A549 (cell line): ENCODE measurements around the gene LTBP4. TPM values are rescaled to one million over a fixed set of nuclear protein-coding genes. Genes with fewer than 3 reads are reported as not detected.

Experiments
- ATAC-seq, 2 experiments: fragments of 200-7000 bp in 1 of 2; fragments of >200 bp in 1 of 2; cut with Nextera tagmentation in 1 of 2; cut with Tn5 transposase in 1 of 2; 3 replicates each; pipeline versions ENCODE4 v1.8.0 to v1.9.1; 2018 to 2020; ENCODE audit warnings: mild to moderate bottlenecking in 1 of 2, moderate library complexity in 1 of 2
- CTCF ChIA-PET: fragments of 300-600 bp; sonication (Branson Sonifier 250); formaldehyde crosslinking; extraction: SDS; loops from one replicate; lab custom pipeline; 2021; ENCODE audit warnings: antibody characterized with exemption, inconsistent platforms; lab: Yijun Ruan, JAX
- POLR2A ChIA-PET: fragments of 350-600 bp; formaldehyde crosslinking; extraction: SDS; loops from one replicate; lab custom pipeline; 2021; ENCODE audit warnings: antibody characterized with exemption, inconsistent platforms; lab: Yijun Ruan, JAX
- DNase-seq, 2 experiments: peaks; one replicate each; pipeline versions ENCODE4 v3.0.0 to v3.0.0-alpha.2; 2011 to 2016; ENCODE audit warnings: low read depth in 1 of 2, low spot score in 1 of 2
- FAIRE-seq: peaks from 2 replicates; lab custom pipeline; 2011; peaks lifted over from hg19 to GRCh38; lab: Jason Lieb, UNC
- H3K27ac ChIP-seq, 2 experiments: fragments of >200 bp; sonication (Bioruptor Twin); formaldehyde crosslinking; 3 replicates each; pipeline ENCODE4 v1.5.1; 2016 to 2017
- H3K4me1 ChIP-seq: fragments of >200 bp; sonication (Bioruptor Twin); formaldehyde crosslinking; 3 replicates; pipeline ENCODE4 v1.6.1; 2016
- H3K4me2 ChIP-seq: fragments of >200 bp; sonication (Bioruptor Twin); formaldehyde crosslinking; 3 replicates; pipeline ENCODE4 v1.6.1; 2016
- H3K4me3 ChIP-seq: fragments of >200 bp; sonication (Bioruptor Twin); formaldehyde crosslinking; 3 replicates; pipeline ENCODE4 v1.5.1; 2016
- H3K9me3 ChIP-seq: fragments of >200 bp; sonication (Bioruptor Twin); formaldehyde crosslinking; 3 replicates; pipeline ENCODE4 v1.6.1; 2016
- CBX8 ChIP-seq: fragments of 200-600 bp; sonication (generic); IDR thresholded peaks from 2 replicates; pipeline ENCODE4 v1.6.1; 2016
- CHD2 ChIP-seq: fragments of 150-350 bp; IDR thresholded peaks from 2 replicates; pipeline ENCODE4 v1.6.1; 2014; ENCODE audit warnings: low read length; ENCODE audit not compliant: partially characterized antibody
- CHD4 ChIP-seq: fragments of 200-600 bp; sonication (generic); IDR thresholded peaks from 2 replicates; pipeline ENCODE4 v1.6.1; 2016; ENCODE audit warnings: antibody characterized with exemption, mild to moderate bottlenecking, borderline replicate concordance
- EHMT2 ChIP-seq: fragments of 200-600 bp; sonication (generic); IDR thresholded peaks from 2 replicates; pipeline ENCODE4 v1.6.1; 2016; ENCODE audit warnings: antibody characterized with exemption, low read depth, mild to moderate bottlenecking, moderate library complexity
- ESRRA ChIP-seq: fragments of 150-350 bp; IDR thresholded peaks from 2 replicates; pipeline ENCODE4 v1.6.1; 2014; ENCODE audit warnings: mild to moderate bottlenecking, low read length, borderline replicate concordance
- FOSB ChIP-seq: fragments of 250-450 bp; sonication (Bioruptor Pico); IDR thresholded peaks from 2 replicates; pipeline ENCODE4 v1.5.0; 2020; ENCODE audit warnings: mild to moderate bottlenecking, moderate library complexity
- FOXS1 ChIP-seq: fragments of 250-450 bp; sonication (Bioruptor Pico); IDR thresholded peaks from 2 replicates; pipeline ENCODE4 v1.5.0; 2020; ENCODE audit warnings: mild to moderate bottlenecking, moderate library complexity
- HOXB5 ChIP-seq: fragments of 250-450 bp; sonication (Bioruptor Pico); IDR thresholded peaks from 2 replicates; pipeline ENCODE4 v1.5.0; 2020; ENCODE audit warnings: mild to moderate bottlenecking, moderate library complexity
- JUNB ChIP-seq: fragments of >200 bp; sonication (Bioruptor Twin); formaldehyde crosslinking; IDR thresholded peaks from 2 replicates; pipeline ENCODE4 v1.6.1; 2016
- MAFK ChIP-seq: fragments of 450-650 bp; IDR thresholded peaks from 2 replicates; pipeline ENCODE4 v1.6.1; 2014; ENCODE audit not compliant: partially characterized antibody
- NR3C1 ChIP-seq: fragments of >200 bp; sonication (Bioruptor Twin); formaldehyde crosslinking; IDR thresholded peaks from 3 replicates; pipeline ENCODE4 v1.6.1; 2017
- POLR2A ChIP-seq: IDR thresholded peaks from 2 replicates; pipeline ENCODE4 v1.6.1; 2012; ENCODE audit warnings: mild to moderate bottlenecking, low read length
- RARB ChIP-seq: fragments of 250-450 bp; sonication (Bioruptor Pico); IDR thresholded peaks from 2 replicates; pipeline ENCODE4 v1.8.0; 2021; ENCODE audit warnings: mild to moderate bottlenecking, moderate library complexity
- RNF2 ChIP-seq: fragments of 200-600 bp; sonication (generic); IDR thresholded peaks from 2 replicates; pipeline ENCODE4 v1.6.1; 2016; ENCODE audit warnings: low read depth, mild to moderate bottlenecking, antibody characterized with exemption, moderate library complexity, borderline replicate concordance
- SMC3 ChIP-seq: fragments of >200 bp; sonication (Bioruptor Twin); formaldehyde crosslinking; IDR thresholded peaks from 3 replicates; pipeline ENCODE4 v1.6.1; 2018; ENCODE audit warnings: inconsistent platforms
- TP53 ChIP-seq: fragments of 250-450 bp; sonication (Bioruptor Pico); IDR thresholded peaks from 2 replicates; pipeline ENCODE4 v1.5.0; 2021; ENCODE audit warnings: mild to moderate bottlenecking, moderate library complexity
- ZSCAN20 ChIP-seq: fragments of 250-450 bp; sonication (Bioruptor Pico); IDR thresholded peaks from 2 replicates; pipeline ENCODE4 v1.8.0; 2022; ENCODE audit warnings: mild to moderate bottlenecking, moderate library complexity
- WGBS: methylation state at CpG from one replicate; pipeline ENCODE4 v1.1.6; 2017; ENCODE audit errors: missing lambda C conversion rate; 5-methylcytosine and 5-hydroxymethylcytosine counted together
- polyA plus RNA-seq, 4 experiments: library from polyadenylated mRNA; depleted of rRNA in 3 of 4; stranded (reverse); fragments of >200 nt; fragmentation: RNase III in 1 of 4; extraction: RNeasy Plus Mini Kit Qiagen cat#74134 plus additional on column Dnase treatment in 1 of 4; gene quantifications; 2 replicates in 3 of 4; 3 replicates in 1 of 4; pipeline ENCODE4 v1.2.3, GENCODE V29; 2011 to 2017
- TF ChIP-seq, protein P1 (sequence below): fragments of >200 bp; sonication (Bioruptor Twin); formaldehyde crosslinking; IDR thresholded peaks from 3 replicates; pipeline ENCODE4 v1.6.1; 2016
- TF ChIP-seq, protein P2 (sequence below): fragments of >200 bp; sonication (Bioruptor Twin); formaldehyde crosslinking; IDR thresholded peaks from 3 replicates; pipeline ENCODE4 v1.5.1; 2016
- TF ChIP-seq, protein P3 (sequence below): fragments of 150-350 bp; IDR thresholded peaks from 2 replicates; pipeline ENCODE4 v1.6.1; 2014; ENCODE audit warnings: low read depth, mild to moderate bottlenecking, low read length
- TF ChIP-seq, protein P4 (sequence below): fragments of >200 bp; sonication (Bioruptor Twin); formaldehyde crosslinking; IDR thresholded peaks from 2 replicates; pipeline ENCODE4 v1.6.1; 2016
- TF ChIP-seq, protein P5 (sequence below): IDR thresholded peaks from 2 replicates; pipeline ENCODE4 v1.6.1; 2012

Gene LTBP4
- polyA plus RNA-seq, 2 of the 4 experiments (the other 2 are of a cell fraction): 23.1 to 43.2 TPM

DNA sequence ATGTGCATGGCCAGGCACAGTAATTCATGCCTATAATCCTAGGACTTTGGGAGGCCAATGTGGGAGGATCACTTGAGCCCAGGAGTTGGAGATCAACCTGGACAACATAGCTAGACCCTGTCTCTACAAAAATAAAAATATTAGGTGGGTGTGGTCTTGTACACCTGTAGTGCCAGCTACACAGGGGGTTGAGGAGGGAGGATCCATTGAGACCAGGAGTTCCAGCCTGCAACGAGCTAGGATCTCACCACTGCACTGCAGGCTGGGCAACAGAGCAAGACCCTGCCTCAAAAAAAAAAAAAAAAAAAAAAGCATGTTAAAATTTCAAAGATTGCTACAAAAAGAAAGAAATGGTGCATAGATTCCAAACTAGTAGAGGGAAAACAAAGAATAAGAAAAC, 37.2 kb downstream of the LTBP4 start (continued):
- TF ChIP-seq, protein P1, sequence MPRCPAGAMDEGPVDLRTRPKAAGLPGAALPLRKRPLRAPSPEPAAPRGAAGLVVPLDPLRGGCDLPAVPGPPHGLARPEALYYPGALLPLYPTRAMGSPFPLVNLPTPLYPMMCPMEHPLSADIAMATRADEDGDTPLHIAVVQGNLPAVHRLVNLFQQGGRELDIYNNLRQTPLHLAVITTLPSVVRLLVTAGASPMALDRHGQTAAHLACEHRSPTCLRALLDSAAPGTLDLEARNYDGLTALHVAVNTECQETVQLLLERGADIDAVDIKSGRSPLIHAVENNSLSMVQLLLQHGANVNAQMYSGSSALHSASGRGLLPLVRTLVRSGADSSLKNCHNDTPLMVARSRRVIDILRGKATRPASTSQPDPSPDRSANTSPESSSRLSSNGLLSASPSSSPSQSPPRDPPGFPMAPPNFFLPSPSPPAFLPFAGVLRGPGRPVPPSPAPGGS: no peak

DNA sequence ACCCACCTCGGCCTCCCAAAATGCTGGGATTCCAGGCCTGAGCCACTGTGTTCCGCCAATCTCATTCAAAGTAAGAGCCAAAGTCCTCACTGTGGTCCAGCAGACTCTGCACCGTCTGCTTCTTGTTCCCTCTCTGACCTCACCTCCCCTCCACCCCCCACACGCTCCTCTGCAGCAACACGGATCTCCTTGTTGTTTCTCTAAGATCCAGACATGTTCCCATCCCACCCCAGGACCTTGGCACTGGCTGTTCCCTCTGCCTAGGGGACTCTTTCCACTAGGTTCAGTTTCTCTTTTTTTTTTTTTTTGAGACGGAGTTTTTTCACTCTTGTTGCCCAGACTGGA, 38.4 kb downstream of the LTBP4 start:
- CTCF ChIA-PET: interaction anchor here (0.7 to 14.9 kb wide), 6 partner anchors 14 to 83 kb away, joined by 3 to 423 read pairs (median 10); partner anchors contain the start of gene LTBP4
- POLR2A ChIA-PET: no interaction called here

DNA sequence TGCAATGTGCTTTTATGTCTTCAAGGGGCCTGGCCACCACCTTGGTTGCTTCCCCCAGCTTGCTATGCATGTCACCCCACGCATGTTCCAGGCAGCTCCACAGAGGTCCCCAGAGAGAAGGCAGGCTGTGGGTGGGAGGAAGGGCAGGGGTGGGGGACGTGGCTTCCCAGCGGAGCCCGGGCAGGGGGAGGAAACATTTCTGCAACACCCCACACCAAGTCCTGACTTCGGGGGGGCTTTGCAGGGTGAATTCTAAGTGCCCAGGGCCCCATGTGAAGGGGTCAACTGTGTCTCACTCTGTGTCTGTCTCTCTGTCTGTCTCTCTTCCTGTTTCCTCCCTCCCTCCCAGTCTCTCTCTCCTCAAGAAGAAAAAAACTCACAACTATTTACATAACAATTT, 39.6 kb downstream of the LTBP4 start:
- POLR2A ChIA-PET: no interaction called here

More for the DNA sequence above, 38.4 kb downstream of the LTBP4 start:
- H3K27ac ChIP-seq: peak overlapping the region in 1 of 2 experiments; percentile 45; a peak in 2 of 6 replicates
- no peak overlapping the region for H3K4me3 ChIP-seq
- TF ChIP-seq RNF2: no peak
- TF ChIP-seq CBX8: no peak
- no peak for TF ChIP-seq MAFK
- TF ChIP-seq JUNB: no peak
- TF ChIP-seq FOSB (CRISPR knock-in tag): no peak
- TF ChIP-seq, protein P2, sequence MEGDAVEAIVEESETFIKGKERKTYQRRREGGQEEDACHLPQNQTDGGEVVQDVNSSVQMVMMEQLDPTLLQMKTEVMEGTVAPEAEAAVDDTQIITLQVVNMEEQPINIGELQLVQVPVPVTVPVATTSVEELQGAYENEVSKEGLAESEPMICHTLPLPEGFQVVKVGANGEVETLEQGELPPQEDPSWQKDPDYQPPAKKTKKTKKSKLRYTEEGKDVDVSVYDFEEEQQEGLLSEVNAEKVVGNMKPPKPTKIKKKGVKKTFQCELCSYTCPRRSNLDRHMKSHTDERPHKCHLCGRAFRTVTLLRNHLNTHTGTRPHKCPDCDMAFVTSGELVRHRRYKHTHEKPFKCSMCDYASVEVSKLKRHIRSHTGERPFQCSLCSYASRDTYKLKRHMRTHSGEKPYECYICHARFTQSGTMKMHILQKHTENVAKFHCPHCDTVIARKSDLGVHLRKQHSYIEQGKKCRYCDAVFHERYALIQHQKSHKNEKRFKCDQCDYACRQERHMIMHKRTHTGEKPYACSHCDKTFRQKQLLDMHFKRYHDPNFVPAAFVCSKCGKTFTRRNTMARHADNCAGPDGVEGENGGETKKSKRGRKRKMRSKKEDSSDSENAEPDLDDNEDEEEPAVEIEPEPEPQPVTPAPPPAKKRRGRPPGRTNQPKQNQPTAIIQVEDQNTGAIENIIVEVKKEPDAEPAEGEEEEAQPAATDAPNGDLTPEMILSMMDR: no peak
- TF ChIP-seq, protein P3, sequence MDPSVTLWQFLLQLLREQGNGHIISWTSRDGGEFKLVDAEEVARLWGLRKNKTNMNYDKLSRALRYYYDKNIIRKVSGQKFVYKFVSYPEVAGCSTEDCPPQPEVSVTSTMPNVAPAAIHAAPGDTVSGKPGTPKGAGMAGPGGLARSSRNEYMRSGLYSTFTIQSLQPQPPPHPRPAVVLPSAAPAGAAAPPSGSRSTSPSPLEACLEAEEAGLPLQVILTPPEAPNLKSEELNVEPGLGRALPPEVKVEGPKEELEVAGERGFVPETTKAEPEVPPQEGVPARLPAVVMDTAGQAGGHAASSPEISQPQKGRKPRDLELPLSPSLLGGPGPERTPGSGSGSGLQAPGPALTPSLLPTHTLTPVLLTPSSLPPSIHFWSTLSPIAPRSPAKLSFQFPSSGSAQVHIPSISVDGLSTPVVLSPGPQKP: no peak
- no peak for TF ChIP-seq SMC3
- TF ChIP-seq ESRRA: no peak
- no peak for TF ChIP-seq FOXS1
- 91% methylated on average over 6 of the region's 6 CpGs for WGBS
- ATAC-seq (no peak), FAIRE-seq (no peak), DNase-seq (no peak)
- no peak overlapping the region for H3K4me2 ChIP-seq
- H3K4me1 ChIP-seq: peaks cover 26% of the 10 kb centered on the region
- H3K9me3 ChIP-seq: no peaks in the 10 kb centered on the region

More for the DNA sequence above, 39.6 kb downstream of the LTBP4 start:
- Histone ChIP-seq H3K27ac (peak overlapping the region; percentile 72 to 84), H3K4me1 (peaks cover 34% of the 10 kb centered on the region), H3K9me3 (no peaks in the 10 kb centered on the region), H3K4me3 (no peak overlapping the region), H3K4me2 (peak overlapping the region; percentile 62)
- DNase-seq (peak in 1 of 2 experiments; percentile 70), FAIRE-seq (no peak), ATAC-seq (peak; percentile 53 to 64)
- TF ChIP-seq POLR2A: no peak
- TF ChIP-seq CHD2: no peak
- TF ChIP-seq MAFK: no peak
- TF ChIP-seq TP53 (CRISPR knock-in tag): no peak
- no peak for TF ChIP-seq FOSB (CRISPR knock-in tag)
- no peak for TF ChIP-seq NR3C1
- TF ChIP-seq ZSCAN20 (CRISPR knock-in tag): no peak
- no peak for TF ChIP-seq RARB (CRISPR knock-in tag)
- TF ChIP-seq, protein P4, sequence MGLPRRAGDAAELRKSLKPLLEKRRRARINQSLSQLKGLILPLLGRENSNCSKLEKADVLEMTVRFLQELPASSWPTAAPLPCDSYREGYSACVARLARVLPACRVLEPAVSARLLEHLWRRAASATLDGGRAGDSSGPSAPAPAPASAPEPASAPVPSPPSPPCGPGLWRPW: no peak
- TF ChIP-seq, protein P5, sequence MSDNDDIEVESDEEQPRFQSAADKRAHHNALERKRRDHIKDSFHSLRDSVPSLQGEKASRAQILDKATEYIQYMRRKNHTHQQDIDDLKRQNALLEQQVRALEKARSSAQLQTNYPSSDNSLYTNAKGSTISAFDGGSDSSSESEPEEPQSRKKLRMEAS: no peak
- no peak for TF ChIP-seq EHMT2
- no peak for TF ChIP-seq ESRRA
- no peak for TF ChIP-seq FOXS1
- TF ChIP-seq, protein P3: no peak
- TF ChIP-seq, protein P2: no peak
- no peak for TF ChIP-seq CHD4
- no peak for TF ChIP-seq HOXB5
- CTCF ChIA-PET: interaction anchor here (1.2 to 14.9 kb wide), 4 partner anchors 12 to 36 kb away, joined by 3 to 423 read pairs (median 207); partner anchors contain the start of gene LTBP4
- WGBS: 12% methylated on average over 5 of the region's 5 CpGs
